Gastrocnemius medialis (tissue), 4 donors: ENCODE results near the gene CCSER1. TPM values are rescaled to one million over a fixed set of nuclear protein-coding genes. Genes with fewer than 3 reads are reported as not detected.

ENCODE experiments used
- ATAC-seq, 2 donors: fragments of 150-250 bp; one replicate each; pipeline ENCODE4 v1.9.1; 2016
- DNase-seq, 2 donors: peaks; one replicate each; pipeline ENCODE4 v3.0.0-alpha.2; 2019
- H3K27ac ChIP-seq, 4 donors: fragments of 200-600 bp; sonication (generic); 1 replicate in 1 of 4; 2 replicates in 3 of 4; pipeline ENCODE4 v1.5.1; 2016 to 2018; ENCODE audit warnings: mild to moderate bottlenecking in 2 of 4, moderate library complexity in 1 of 4
- H3K27me3 ChIP-seq, 3 donors: fragments of 200-600 bp; sonication (generic) in 2 of 3; 1 replicate in 1 of 3; 2 replicates in 2 of 3; pipeline versions ENCODE4 v1.5.1 to v1.6.0; 2016 to 2019; ENCODE audit warnings: mild to moderate bottlenecking in 1 of 3, moderate library complexity in 1 of 3
- H3K36me3 ChIP-seq, 2 donors: fragments of 200-600 bp; sonication (generic) in 1 of 2; one replicate each; pipeline ENCODE4 v1.5.1; 2017 to 2018
- H3K4me1 ChIP-seq, 2 donors: fragments of 200-600 bp; sonication (generic) in 1 of 2; one replicate each; pipeline ENCODE4 v1.5.1; 2016 to 2017; ENCODE audit warnings: mild to moderate bottlenecking in 2 of 2
- H3K4me3 ChIP-seq, 4 donors: fragments of 200-600 bp; sonication (generic) in 3 of 4; 1 replicate in 1 of 4; 2 replicates in 3 of 4; pipeline ENCODE4 v1.5.1; 2016 to 2019; ENCODE audit warnings: mild to moderate bottlenecking in 2 of 4
- H3K9me3 ChIP-seq, 3 donors: fragments of 200-600 bp; sonication (generic) in 2 of 3; 1 replicate in 1 of 3; 2 replicates in 2 of 3; pipeline ENCODE4 v1.5.1; 2016 to 2019
- POLR2A ChIP-seq, 2 donors: fragments of 450-650 bp; IDR thresholded peaks; one replicate each; pipeline ENCODE4 v1.6.1; 2017; ENCODE audit warnings: antibody characterized with exemption in 2 of 2, mild to moderate bottlenecking in 2 of 2, moderate library complexity in 2 of 2
- in situ Hi-C, 4 donors: fragments of 200-750 bp; cut with MboI; loops; one replicate each; pipeline versions ENCODE4 v1.15.0 to v1.8.0; 2017; ENCODE audit warnings: low sequenced_read_pairs in 4 of 4
- intact Hi-C: fragments of 100-400 bp; cut with DNase I; formaldehyde crosslinking; loops from one replicate; pipeline ENCODE4 v1.15.1; 2023; ENCODE audit warnings: low total_unique reads
- total RNA-seq, 4 donors: library from RNA; depleted of rRNA; stranded (reverse); fragments of >200 nt; gene quantifications; one replicate each; pipeline versions ENCODE4 v1.1.0 to v1.2.3, GENCODE V29; 2016
- TF ChIP-seq, protein P1 (sequence below), 5 experiments: fragments of 450-650 bp in 3 of 5; fragments of 200-600 bp in 2 of 5; sonication (generic) in 2 of 5; IDR thresholded peaks in 4 of 5; conservative IDR thresholded peaks in 1 of 5; 1 replicate in 4 of 5; 2 replicates in 1 of 5; pipeline ENCODE4 v1.5.1; 2016 to 2019; ENCODE audit warnings: antibody characterized with exemption in 5 of 5, mild to moderate bottlenecking in 3 of 5, moderate library complexity in 3 of 5

CCSER1 gene
- total RNA-seq, 4 donors from 2014 or later: 0.39 to 0.83 (median 0.63) TPM

DNA sequence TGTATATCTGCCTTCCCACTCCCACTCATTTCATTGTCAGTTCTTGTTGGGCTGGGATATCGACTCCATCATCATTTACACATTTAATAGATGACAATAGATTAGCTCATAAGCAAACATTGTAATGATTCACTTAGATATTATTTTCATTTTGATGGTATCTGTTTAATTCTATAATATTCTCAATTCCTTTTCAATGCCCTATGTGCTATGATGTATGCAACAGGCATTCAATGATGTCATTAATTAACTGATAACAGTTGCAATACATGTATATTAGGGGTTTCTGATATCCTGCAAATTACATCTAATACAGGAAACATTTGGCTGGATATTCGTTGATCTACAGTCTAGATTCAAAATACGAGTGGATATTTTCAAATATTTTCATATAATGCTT lies 850.5 kb downstream of the CCSER1 start:
- Histone ChIP-seq H3K36me3 (no peaks in the 10 kb centered on the region), H3K4me3 (no peak overlapping the region), H3K4me1 (no peaks in the 10 kb centered on the region), H3K27ac (no peak overlapping the region), H3K27me3 (no peaks in the 10 kb centered on the region), H3K9me3 (no peaks in the 10 kb centered on the region)
- no peak for TF ChIP-seq POLR2A (IDR thresholded peaks at IDR 0.05)
- TF ChIP-seq, protein P1, sequence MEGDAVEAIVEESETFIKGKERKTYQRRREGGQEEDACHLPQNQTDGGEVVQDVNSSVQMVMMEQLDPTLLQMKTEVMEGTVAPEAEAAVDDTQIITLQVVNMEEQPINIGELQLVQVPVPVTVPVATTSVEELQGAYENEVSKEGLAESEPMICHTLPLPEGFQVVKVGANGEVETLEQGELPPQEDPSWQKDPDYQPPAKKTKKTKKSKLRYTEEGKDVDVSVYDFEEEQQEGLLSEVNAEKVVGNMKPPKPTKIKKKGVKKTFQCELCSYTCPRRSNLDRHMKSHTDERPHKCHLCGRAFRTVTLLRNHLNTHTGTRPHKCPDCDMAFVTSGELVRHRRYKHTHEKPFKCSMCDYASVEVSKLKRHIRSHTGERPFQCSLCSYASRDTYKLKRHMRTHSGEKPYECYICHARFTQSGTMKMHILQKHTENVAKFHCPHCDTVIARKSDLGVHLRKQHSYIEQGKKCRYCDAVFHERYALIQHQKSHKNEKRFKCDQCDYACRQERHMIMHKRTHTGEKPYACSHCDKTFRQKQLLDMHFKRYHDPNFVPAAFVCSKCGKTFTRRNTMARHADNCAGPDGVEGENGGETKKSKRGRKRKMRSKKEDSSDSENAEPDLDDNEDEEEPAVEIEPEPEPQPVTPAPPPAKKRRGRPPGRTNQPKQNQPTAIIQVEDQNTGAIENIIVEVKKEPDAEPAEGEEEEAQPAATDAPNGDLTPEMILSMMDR (IDR thresholded peaks at IDR 0.05 in 4 of 5, conservative IDR thresholded peaks at IDR 0.05 in 1 of 5): no peak
- intact Hi-C loops: no loop called here
- ATAC-seq: no peak
- in situ Hi-C loops: no loop called here
- DNase-seq: no peak

DNA sequence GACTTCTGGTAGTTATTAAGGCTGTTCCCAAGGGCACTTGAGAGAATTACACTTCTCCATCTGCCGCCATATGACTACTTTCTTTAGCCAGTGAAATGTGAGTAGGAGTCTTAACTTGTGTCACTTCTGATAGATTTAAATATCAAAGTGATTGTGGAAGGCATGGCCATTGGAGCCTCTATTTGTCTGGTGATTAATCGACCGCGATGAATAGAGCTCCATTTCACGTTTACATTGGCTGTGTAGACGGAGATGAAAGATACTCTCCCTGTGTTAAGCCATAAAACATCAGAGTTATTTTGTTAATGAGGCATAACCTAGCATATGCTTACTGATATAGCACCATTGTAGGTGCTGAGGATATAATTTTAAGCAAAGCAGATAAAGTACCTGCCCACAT lies 852.4 kb downstream of the CCSER1 start:
- Histone ChIP-seq H3K4me1 (no peaks in the 10 kb centered on the region), H3K9me3 (no peaks in the 10 kb centered on the region), H3K36me3 (no peaks in the 10 kb centered on the region), H3K27me3 (no peaks in the 10 kb centered on the region), H3K4me3 (no peak overlapping the region), H3K27ac (no peak overlapping the region)
- DNase-seq: no peak
- TF ChIP-seq POLR2A (IDR thresholded peaks at IDR 0.05): no peak
- TF ChIP-seq, protein P1 (IDR thresholded peaks at IDR 0.05 in 4 of 5, conservative IDR thresholded peaks at IDR 0.05 in 1 of 5): no peak
- no peak for ATAC-seq
- intact Hi-C loops (no loop called here), in situ Hi-C loops (no loop called here)

DNA sequence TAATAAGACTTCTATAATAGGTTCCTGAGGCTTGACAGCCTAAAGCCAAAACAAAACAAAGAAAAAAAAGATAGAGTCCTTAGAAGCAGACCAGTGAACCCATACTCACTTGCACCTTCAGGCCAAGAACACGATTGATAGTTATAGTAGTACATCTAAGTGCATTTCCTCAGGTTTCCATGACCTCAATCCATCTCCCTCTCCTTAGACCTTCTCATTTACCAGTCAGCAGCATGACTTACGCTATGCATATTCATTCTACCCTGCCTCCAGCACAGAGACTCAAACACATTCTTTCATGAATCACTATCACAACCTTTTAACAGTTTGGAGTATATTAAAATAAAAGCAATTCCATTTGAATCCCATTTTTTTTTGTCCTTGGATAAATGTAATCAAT lies 855.6 kb downstream of the CCSER1 start:
- no peak overlapping the region for H3K27ac ChIP-seq
- ATAC-seq (no peak), DNase-seq (no peak)
- H3K4me1 ChIP-seq: no peaks in the 10 kb centered on the region
- TF ChIP-seq, protein P1 (IDR thresholded peaks at IDR 0.05 in 4 of 5, conservative IDR thresholded peaks at IDR 0.05 in 1 of 5): no peak
- no peak for TF ChIP-seq POLR2A (IDR thresholded peaks at IDR 0.05)
- H3K27me3 ChIP-seq: no peaks in the 10 kb centered on the region
- no peak overlapping the region for H3K4me3 ChIP-seq
- intact Hi-C loops (no loop called here), in situ Hi-C loops (no loop called here)
- no peaks in the 10 kb centered on the region for H3K36me3 ChIP-seq
- no peaks in the 10 kb centered on the region for H3K9me3 ChIP-seq

DNA sequence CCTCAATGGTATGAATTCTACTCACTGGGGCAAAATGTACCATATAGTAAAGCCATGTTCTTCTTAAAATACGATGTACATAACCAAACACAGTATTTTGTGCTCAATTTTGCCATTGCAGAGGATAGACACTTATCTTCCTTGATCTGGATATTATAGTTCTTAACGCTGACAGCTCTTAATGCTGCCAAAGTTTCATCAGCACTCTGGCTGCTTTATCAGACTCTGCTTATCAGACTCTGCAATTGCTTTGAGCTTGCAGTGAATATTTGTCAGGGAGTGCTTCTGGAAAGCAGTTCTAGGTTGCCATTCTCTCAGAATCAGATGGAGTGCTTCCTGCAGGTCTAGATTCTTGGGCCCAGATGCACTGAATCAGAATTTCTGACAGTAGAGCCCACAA lies 863.1 kb downstream of the CCSER1 start:
- Histone ChIP-seq H3K9me3 (no peaks in the 10 kb centered on the region), H3K4me3 (no peak overlapping the region), H3K27me3 (no peaks in the 10 kb centered on the region), H3K4me1 (no peaks in the 10 kb centered on the region), H3K36me3 (no peaks in the 10 kb centered on the region), H3K27ac (no peak overlapping the region)
- no peak for TF ChIP-seq POLR2A (IDR thresholded peaks at IDR 0.05)
- TF ChIP-seq, protein P1 (IDR thresholded peaks at IDR 0.05 in 4 of 5, conservative IDR thresholded peaks at IDR 0.05 in 1 of 5): no peak
- DNase-seq (no peak), ATAC-seq (no peak)
- in situ Hi-C loops (no loop called here), intact Hi-C loops (no loop called here)

DNA sequence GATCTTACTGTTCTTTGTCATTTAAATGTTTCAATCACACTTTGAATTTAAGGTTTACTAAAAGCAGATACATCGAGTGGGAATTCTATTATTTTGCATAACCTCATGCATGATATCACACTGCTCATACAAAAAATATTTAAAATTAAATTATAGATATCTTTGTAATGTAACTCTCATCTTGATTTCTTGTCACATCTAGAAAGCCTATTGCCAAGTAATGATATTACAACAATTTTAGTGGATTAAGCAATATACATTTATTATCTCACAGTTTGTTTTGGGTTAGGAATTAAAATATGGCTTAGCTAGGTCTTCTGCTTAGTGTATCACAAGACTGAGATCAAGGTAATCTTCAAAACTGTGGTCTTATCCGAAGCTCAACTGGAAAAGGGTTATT lies 865.0 kb downstream of the CCSER1 start:
- intact Hi-C loops (no loop called here), in situ Hi-C loops (no loop called here)
- no peaks in the 10 kb centered on the region for H3K36me3 ChIP-seq
- no peak for ATAC-seq
- no peaks in the 10 kb centered on the region for H3K4me1 ChIP-seq
- no peaks in the 10 kb centered on the region for H3K27me3 ChIP-seq
- no peak overlapping the region for H3K4me3 ChIP-seq
- no peak overlapping the region for H3K27ac ChIP-seq
- TF ChIP-seq, protein P1 (IDR thresholded peaks at IDR 0.05 in 4 of 5, conservative IDR thresholded peaks at IDR 0.05 in 1 of 5): no peak
- TF ChIP-seq POLR2A (IDR thresholded peaks at IDR 0.05): no peak
- no peaks in the 10 kb centered on the region for H3K9me3 ChIP-seq
- DNase-seq: no peak
